ENCODE measurements around the gene MICAL3. TPM values are rescaled to one million over a fixed set of nuclear protein-coding genes. Genes with fewer than 3 reads are reported as not detected.

Gene MICAL3
- total and polyA plus RNA-seq, 2 donors, result 2.7 to 4.0 TPM

GRCh38 chr22:17930455-17931313 lies 93.7 kb downstream of the MICAL3 start:
- no peaks in the 10 kb centered on the region for H3K36me3 ChIP-seq (ENCODE audit: control insufficient read depth in 2 of 2, insufficient read depth in 2 of 2, low read length in 1 of 2)
- no peaks in the 10 kb centered on the region for H3K27me3 ChIP-seq (ENCODE audit: control insufficient read depth in 2 of 2, insufficient read depth in 1 of 2, low read length in 1 of 2)
- WGBS, result 95% methylated on average over 18 of the region's 18 CpGs
- H3K9me3 ChIP-seq (ENCODE audit: control insufficient read depth in 2 of 2, insufficient read depth in 1 of 2, low read length in 1 of 2), result no peaks in the 10 kb centered on the region
- H3K27ac ChIP-seq (ENCODE audit: low read depth in 1 of 2, low read length in 1 of 2), result no peak overlapping the region
- no peaks in the 10 kb centered on the region for H3K4me1 ChIP-seq (ENCODE audit: control insufficient read depth in 2 of 2, insufficient read depth in 2 of 2, low read length in 2 of 2)
- no peak for DNase-seq (ENCODE audit: low read depth in 6 of 9, low spot score in 9 of 9)
- H3K4me3 ChIP-seq (ENCODE audit: low read length in 2 of 2), result no peak overlapping the region

DNA sequence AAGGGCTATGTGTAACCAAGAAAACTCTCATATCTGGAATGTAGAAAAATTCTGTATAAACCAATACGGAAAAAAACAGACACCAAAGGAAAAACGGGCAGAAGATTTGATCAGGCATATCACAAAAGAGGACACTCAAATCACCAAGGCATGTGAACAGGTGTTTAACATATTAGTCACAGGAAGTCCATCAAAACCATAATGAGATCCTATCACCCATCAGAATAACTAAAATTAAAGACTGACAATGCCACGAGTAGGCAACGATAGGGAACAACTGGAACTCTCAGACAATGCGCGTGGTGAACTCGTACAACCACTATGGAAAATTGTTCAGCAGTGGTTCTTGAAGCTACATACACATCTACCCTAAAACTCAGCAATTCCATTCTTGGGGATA lies 94.5 kb downstream of the MICAL3 start:
- Histone ChIP-seq H3K27me3 (ENCODE audit: control insufficient read depth in 2 of 2, insufficient read depth in 1 of 2, low read length in 1 of 2) (no peaks in the 10 kb centered on the region), H3K36me3 (ENCODE audit: control insufficient read depth in 2 of 2, insufficient read depth in 2 of 2, low read length in 1 of 2) (no peaks in the 10 kb centered on the region), H3K27ac (ENCODE audit: low read depth in 1 of 2, low read length in 1 of 2) (no peak overlapping the region), H3K4me3 (ENCODE audit: low read length in 2 of 2) (no peak overlapping the region), H3K4me1 (ENCODE audit: control insufficient read depth in 2 of 2, insufficient read depth in 2 of 2, low read length in 2 of 2) (no peaks in the 10 kb centered on the region), H3K9me3 (ENCODE audit: control insufficient read depth in 2 of 2, insufficient read depth in 1 of 2, low read length in 1 of 2) (no peaks in the 10 kb centered on the region)
- DNase-seq (ENCODE audit: low read depth in 6 of 9, low spot score in 9 of 9), result no peak
- WGBS, result 97% methylated on average over 7 of the region's 7 CpGs

DNA sequence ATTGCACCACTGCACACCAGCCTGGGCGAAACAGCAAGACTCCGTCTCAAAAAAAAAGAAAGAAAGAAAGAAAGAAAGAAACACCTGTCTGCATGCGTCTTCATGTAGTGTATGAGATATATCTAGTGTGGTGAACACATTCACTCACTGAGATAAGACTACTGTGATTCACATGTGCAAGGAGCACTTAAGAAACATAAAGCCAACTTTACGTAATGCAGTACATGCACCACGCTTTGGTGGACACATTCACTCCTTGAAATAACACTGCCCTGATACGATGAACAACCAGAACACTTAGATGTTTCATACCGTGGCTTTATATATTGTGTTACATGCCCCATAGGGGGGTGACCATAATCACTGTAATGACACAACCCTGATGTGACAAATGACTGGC lies 96.0 kb downstream of the MICAL3 start:
- H3K4me1 ChIP-seq (ENCODE audit: control insufficient read depth in 2 of 2, insufficient read depth in 2 of 2, low read length in 2 of 2), result peaks cover 0 to 2% of the 10 kb centered on the region in 2 donors
- 97% methylated on average over 7 of the region's 7 CpGs for WGBS

DNA sequence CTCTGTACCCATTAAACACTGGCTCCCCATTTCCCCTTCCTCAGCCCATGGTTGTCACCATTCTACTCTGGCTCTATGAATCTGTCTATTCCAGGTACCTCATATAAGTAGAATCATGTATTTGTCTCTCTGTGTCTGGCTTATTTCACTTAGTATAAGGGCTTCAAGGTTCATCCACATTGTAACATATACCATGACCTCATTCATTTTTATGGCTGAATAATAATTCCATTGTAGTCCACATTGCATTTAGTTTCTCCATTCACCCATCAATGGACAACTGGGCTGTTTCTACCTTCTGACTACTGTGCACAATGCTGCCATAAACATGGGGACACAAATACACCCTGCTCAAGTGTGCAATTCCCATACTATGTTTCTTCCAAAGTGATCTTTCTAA lies 97.3 kb downstream of the MICAL3 start:
- DNase-seq (ENCODE audit: low read depth in 6 of 9, low spot score in 9 of 9), result no peak
- H3K27ac ChIP-seq (ENCODE audit: low read depth in 1 of 2, low read length in 1 of 2), result no peak overlapping the region
- no peaks in the 10 kb centered on the region for H3K36me3 ChIP-seq (ENCODE audit: control insufficient read depth in 2 of 2, insufficient read depth in 2 of 2, low read length in 1 of 2)
- no peak overlapping the region for H3K4me3 ChIP-seq (ENCODE audit: low read length in 2 of 2)
- no peaks in the 10 kb centered on the region for H3K9me3 ChIP-seq (ENCODE audit: control insufficient read depth in 2 of 2, insufficient read depth in 1 of 2, low read length in 1 of 2)
- peaks cover 0 to 5% of the 10 kb centered on the region in 2 donors for H3K4me1 ChIP-seq (ENCODE audit: control insufficient read depth in 2 of 2, insufficient read depth in 2 of 2, low read length in 2 of 2)
- no peaks in the 10 kb centered on the region for H3K27me3 ChIP-seq (ENCODE audit: control insufficient read depth in 2 of 2, insufficient read depth in 1 of 2, low read length in 1 of 2)

More for the DNA sequence above, 96.0 kb downstream of the MICAL3 start:
- H3K27ac ChIP-seq (ENCODE audit: low read depth in 1 of 2, low read length in 1 of 2), result no peak overlapping the region
- no peaks in the 10 kb centered on the region for H3K36me3 ChIP-seq (ENCODE audit: control insufficient read depth in 2 of 2, insufficient read depth in 2 of 2, low read length in 1 of 2)
- no peaks in the 10 kb centered on the region for H3K27me3 ChIP-seq (ENCODE audit: control insufficient read depth in 2 of 2, insufficient read depth in 1 of 2, low read length in 1 of 2)
- H3K4me3 ChIP-seq (ENCODE audit: low read length in 2 of 2), result no peak overlapping the region
- DNase-seq (ENCODE audit: low read depth in 6 of 9, low spot score in 9 of 9), result no peak
- H3K9me3 ChIP-seq (ENCODE audit: control insufficient read depth in 2 of 2, insufficient read depth in 1 of 2, low read length in 1 of 2), result no peaks in the 10 kb centered on the region

- Histone ChIP-seq H3K9me3 (ENCODE audit: control insufficient read depth in 2 of 2, insufficient read depth in 1 of 2, low read length in 1 of 2) (no peaks in the 10 kb centered on the region), H3K4me3 (ENCODE audit: low read length in 2 of 2) (no peak overlapping the region), H3K4me1 (ENCODE audit: control insufficient read depth in 2 of 2, insufficient read depth in 2 of 2, low read length in 2 of 2) (peaks cover 0 to 5% of the 10 kb centered on the region in 2 donors), H3K27ac (ENCODE audit: low read depth in 1 of 2, low read length in 1 of 2) (no peak overlapping the region), H3K27me3 (ENCODE audit: control insufficient read depth in 2 of 2, insufficient read depth in 1 of 2, low read length in 1 of 2) (no peaks in the 10 kb centered on the region), H3K36me3 (ENCODE audit: control insufficient read depth in 2 of 2, insufficient read depth in 2 of 2, low read length in 1 of 2) (no peaks in the 10 kb centered on the region)
- WGBS, result 98% methylated on average over 7 of the region's 7 CpGs
- DNase-seq (ENCODE audit: low read depth in 6 of 9, low spot score in 9 of 9), result no peak
Measured at GRCh38 chr22:17926516-17926915, 97.8 kb downstream of the MICAL3 start.

DNA sequence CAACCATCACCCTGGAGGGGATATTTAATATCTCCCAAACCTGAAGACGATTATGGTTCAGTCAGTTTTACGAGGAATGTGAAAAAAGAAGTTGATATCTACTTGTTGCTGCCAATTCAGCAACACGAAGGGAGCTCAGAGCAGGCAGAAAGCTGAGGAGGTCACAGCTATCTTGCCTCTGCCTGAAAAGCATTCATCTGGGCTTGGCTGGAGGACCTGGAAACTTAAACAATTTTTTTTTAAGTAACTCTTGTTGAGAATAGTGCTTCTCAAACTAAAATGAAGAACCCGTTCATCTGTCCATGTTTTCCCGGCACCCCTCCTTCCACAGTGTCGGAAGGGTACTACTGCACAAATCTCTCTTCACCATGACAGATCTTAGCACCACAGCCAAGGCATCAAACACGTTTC lies 98.9 kb downstream of the MICAL3 start:
- H3K4me3 ChIP-seq (ENCODE audit: low read length in 2 of 2), result no peak overlapping the region
- no peaks in the 10 kb centered on the region for H3K27me3 ChIP-seq (ENCODE audit: control insufficient read depth in 2 of 2, insufficient read depth in 1 of 2, low read length in 1 of 2)
- peaks cover 0 to 5% of the 10 kb centered on the region in 2 donors for H3K4me1 ChIP-seq (ENCODE audit: control insufficient read depth in 2 of 2, insufficient read depth in 2 of 2, low read length in 2 of 2)
- H3K27ac ChIP-seq (ENCODE audit: low read depth in 1 of 2, low read length in 1 of 2), result no peak overlapping the region
- no peaks in the 10 kb centered on the region for H3K36me3 ChIP-seq (ENCODE audit: control insufficient read depth in 2 of 2, insufficient read depth in 2 of 2, low read length in 1 of 2)
- no peaks in the 10 kb centered on the region for H3K9me3 ChIP-seq (ENCODE audit: control insufficient read depth in 2 of 2, insufficient read depth in 1 of 2, low read length in 1 of 2)
- DNase-seq (ENCODE audit: low read depth in 6 of 9, low spot score in 9 of 9), result no peak
- WGBS, result 93% methylated on average over 7 of the region's 7 CpGs

GRCh38 chr22:17924735-17925364 lies 99.5 kb downstream of the MICAL3 start:
- no peak overlapping the region for H3K27ac ChIP-seq (ENCODE audit: low read depth in 1 of 2, low read length in 1 of 2)
- no peaks in the 10 kb centered on the region for H3K9me3 ChIP-seq (ENCODE audit: control insufficient read depth in 2 of 2, insufficient read depth in 1 of 2, low read length in 1 of 2)
- no peak overlapping the region for H3K4me3 ChIP-seq (ENCODE audit: low read length in 2 of 2)
- no peak for DNase-seq (ENCODE audit: low read depth in 6 of 9, low spot score in 9 of 9)
- WGBS, result 92% methylated on average over 4 of the region's 4 CpGs
- H3K27me3 ChIP-seq (ENCODE audit: control insufficient read depth in 2 of 2, insufficient read depth in 1 of 2, low read length in 1 of 2), result no peaks in the 10 kb centered on the region
- peaks cover 0 to 9% of the 10 kb centered on the region in 2 donors for H3K4me1 ChIP-seq (ENCODE audit: control insufficient read depth in 2 of 2, insufficient read depth in 2 of 2, low read length in 2 of 2)
- H3K36me3 ChIP-seq (ENCODE audit: control insufficient read depth in 2 of 2, insufficient read depth in 2 of 2, low read length in 1 of 2), result no peaks in the 10 kb centered on the region

- H3K36me3 ChIP-seq (ENCODE audit: control insufficient read depth in 2 of 2, insufficient read depth in 2 of 2, low read length in 1 of 2), result no peaks in the 10 kb centered on the region
- peaks cover 0 to 12% of the 10 kb centered on the region in 2 donors for H3K4me1 ChIP-seq (ENCODE audit: control insufficient read depth in 2 of 2, insufficient read depth in 2 of 2, low read length in 2 of 2)
- no peaks in the 10 kb centered on the region for H3K27me3 ChIP-seq (ENCODE audit: control insufficient read depth in 2 of 2, insufficient read depth in 1 of 2, low read length in 1 of 2)
- 98% methylated on average over 7 of the region's 7 CpGs for WGBS
- no peak overlapping the region for H3K4me3 ChIP-seq (ENCODE audit: low read length in 2 of 2)
- no peak for DNase-seq (ENCODE audit: low read depth in 6 of 9, low spot score in 9 of 9)
- H3K27ac ChIP-seq (ENCODE audit: low read depth in 1 of 2, low read length in 1 of 2), result no peak overlapping the region
- H3K9me3 ChIP-seq (ENCODE audit: control insufficient read depth in 2 of 2, insufficient read depth in 1 of 2, low read length in 1 of 2), result no peaks in the 10 kb centered on the region
Measured at GRCh38 chr22:17924076-17924475, 100.3 kb downstream of the MICAL3 start.
